GM19397 (cell line): ENCODE results near the gene FOXC1.

ENCODE experiments used
- ATAC-seq: cut with Tn5 transposase; IDR thresholded peaks from one replicate; pipeline ENCODE4 v1.9.1; 2021; ENCODE audit warnings: mild to moderate bottlenecking, moderate library complexity; ENCODE audit not compliant: unreplicated experiment

The FOXC1 gene

GRCh38 chr6:1584146-1584545 is 25.6 kb upstream of the FOXC1 start:
- ATAC-seq: no peak

GRCh38 chr6:1584996-1585668 is 24.6 kb upstream of the FOXC1 start:
- no peak for ATAC-seq

- no peak for ATAC-seq
These were observed 24.1 kb upstream of the FOXC1 start for GRCh38 chr6:1585669-1586049.

- ATAC-seq: no peak
These were observed 23.5 kb upstream of the FOXC1 start for GRCh38 chr6:1586256-1586655.

- ATAC-seq: no peak
These were observed 22.8 kb upstream of the FOXC1 start for GRCh38 chr6:1586861-1587450.

- no peak for ATAC-seq
These were observed 22.2 kb upstream of the FOXC1 start for GRCh38 chr6:1587546-1587945.

- no peak for ATAC-seq
These were observed 21.7 kb upstream of the FOXC1 start for GRCh38 chr6:1587977-1588376.

GRCh38 chr6:1589208-1589607 is 20.5 kb upstream of the FOXC1 start:
- no peak for ATAC-seq

- ATAC-seq: no peak
These were observed 19.1 kb upstream of the FOXC1 start for GRCh38 chr6:1590580-1590979.

- no peak for ATAC-seq
These were observed 18.5 kb upstream of the FOXC1 start for GRCh38 chr6:1591243-1591642.

GRCh38 chr6:1591926-1592325 is 17.8 kb upstream of the FOXC1 start:
- no peak for ATAC-seq

- ATAC-seq: no peak
These were observed 16.9 kb upstream of the FOXC1 start for GRCh38 chr6:1592852-1593251.

- ATAC-seq: no peak
These were observed 16.3 kb upstream of the FOXC1 start for GRCh38 chr6:1593286-1593957.

- ATAC-seq: no peak
These were observed 15.8 kb upstream of the FOXC1 start for GRCh38 chr6:1593958-1594314.

- ATAC-seq: no peak
These were observed 15.1 kb upstream of the FOXC1 start for GRCh38 chr6:1594445-1595200.

- no peak for ATAC-seq
These were observed 14.2 kb upstream of the FOXC1 start for GRCh38 chr6:1595271-1596087.

GRCh38 chr6:1596088-1596852 is 13.4 kb upstream of the FOXC1 start:
- ATAC-seq: no peak

GRCh38 chr6:1597121-1597744 is 12.5 kb upstream of the FOXC1 start:
- no peak for ATAC-seq

- no peak for ATAC-seq
These were observed 11.8 kb upstream of the FOXC1 start for GRCh38 chr6:1597924-1598323.

- no peak for ATAC-seq
These were observed 11.3 kb upstream of the FOXC1 start for GRCh38 chr6:1598433-1598832.
